HG02938 (cell line): ENCODE measurements around the gene CNOT10.
A peak's percentile ranks its signal among the peaks of the same experiment; 100 is the strongest.
"Not testable (repeated sequence)": the region's sequence is repeated elsewhere in the genome, so short reads cannot be mapped to it uniquely, and the experiment has no call there.

Source experiments
- ATAC-seq: cut with Tn5 transposase; IDR thresholded peaks from one replicate; pipeline ENCODE4 v1.9.1; 2021; ENCODE audit warnings: mild to moderate bottlenecking, moderate library complexity; ENCODE audit not compliant: unreplicated experiment

Gene CNOT10

GRCh38 chr3:32684800-32685542, at the start of gene CNOT10:
Gene CNOT10, plus strand, starts transcription at chr3:32685188. Its CDS starts 273 bp downstream, at chr3:32685461.
- peak; percentile 96 for ATAC-seq

- no peak for ATAC-seq
Observed at GRCh38 chr3:32640939-32641338, 44.0 kb upstream of the CNOT10 start.

GRCh38 chr3:32641356-32641755, 43.6 kb upstream of the CNOT10 start:
- no peak for ATAC-seq

- no peak for ATAC-seq
Observed at GRCh38 chr3:32643354-32643753, 41.6 kb upstream of the CNOT10 start.

- ATAC-seq = no peak
Observed at GRCh38 chr3:32643816-32644215, 41.2 kb upstream of the CNOT10 start.

- no peak for ATAC-seq
Observed at GRCh38 chr3:32644380-32644779, 40.6 kb upstream of the CNOT10 start.

- no peak for ATAC-seq
Observed at GRCh38 chr3:32646761-32647160, 38.2 kb upstream of the CNOT10 start.

- not testable (repeated sequence) for ATAC-seq
Observed at GRCh38 chr3:32652337-32653100, 32.5 kb upstream of the CNOT10 start.

GRCh38 chr3:32655167-32655566, 29.8 kb upstream of the CNOT10 start:
- ATAC-seq = no peak

GRCh38 chr3:32660634-32661033, 24.4 kb upstream of the CNOT10 start:
- no peak for ATAC-seq

GRCh38 chr3:32662647-32663046, 22.3 kb upstream of the CNOT10 start:
- no peak for ATAC-seq

GRCh38 chr3:32664630-32665075, 20.3 kb upstream of the CNOT10 start:
- not testable (repeated sequence) for ATAC-seq

- ATAC-seq = no peak
Observed at GRCh38 chr3:32667072-32667582, 17.9 kb upstream of the CNOT10 start.

- not testable (repeated sequence) for ATAC-seq
Observed at GRCh38 chr3:32669226-32669625, 15.8 kb upstream of the CNOT10 start.

- not testable (repeated sequence) for ATAC-seq
Observed at GRCh38 chr3:32673730-32674129, 11.3 kb upstream of the CNOT10 start.

- no peak for ATAC-seq
Observed at GRCh38 chr3:32675164-32675563, 9.8 kb upstream of the CNOT10 start.

GRCh38 chr3:32675650-32676049, 9.3 kb upstream of the CNOT10 start:
- ATAC-seq = no peak

- no peak for ATAC-seq
Observed at GRCh38 chr3:32681811-32682210, 3.2 kb upstream of the CNOT10 start.

GRCh38 chr3:32684029-32684799, 774 bp upstream of the CNOT10 start:
- ATAC-seq = no peak

GRCh38 chr3:32685543-32686185, 676 bp downstream of the CNOT10 start:
- ATAC-seq = peak; percentile 2

GRCh38 chr3:32686713-32687112, 1.7 kb downstream of the CNOT10 start:
- ATAC-seq = no peak
